Stimulated activated CD4-positive, alpha-beta T cell treated with anti-CD3 and anti-CD28 coated beads, Interleukin-1b, Interleukin-23, amount 100 ng/mL, for 48 hours (primary cell): ENCODE data around the gene GUCY1B1.
"Not testable (repeated sequence)": the region's sequence is repeated elsewhere in the genome, so short reads cannot be mapped to it uniquely, and the experiment has no call there.

ENCODE experiments used
- DNase-seq: peaks from one replicate; pipeline ENCODE4 v3.0.0-alpha.2; 2020

The GUCY1B1 gene

DNA sequence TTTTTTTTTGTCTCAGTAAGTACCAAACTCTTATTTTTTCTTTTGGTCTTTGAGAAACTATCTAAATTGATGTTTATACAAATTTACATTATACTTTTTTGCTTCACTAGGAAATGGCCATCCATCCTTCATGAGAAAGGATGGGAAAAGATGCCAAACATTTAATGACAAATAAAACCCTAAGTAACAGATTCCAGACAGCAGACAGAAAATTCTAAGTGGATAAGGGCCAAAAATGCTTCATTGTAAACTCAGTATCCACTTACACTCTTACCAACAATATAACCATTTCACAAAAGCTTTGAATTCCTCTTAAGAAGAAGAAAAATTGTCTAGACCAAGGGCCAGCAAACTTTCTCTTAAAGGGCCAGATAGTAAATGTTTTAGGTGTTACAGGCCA is 3.5 kb downstream of the GUCY1B1 start:
- no peak for DNase-seq

DNA sequence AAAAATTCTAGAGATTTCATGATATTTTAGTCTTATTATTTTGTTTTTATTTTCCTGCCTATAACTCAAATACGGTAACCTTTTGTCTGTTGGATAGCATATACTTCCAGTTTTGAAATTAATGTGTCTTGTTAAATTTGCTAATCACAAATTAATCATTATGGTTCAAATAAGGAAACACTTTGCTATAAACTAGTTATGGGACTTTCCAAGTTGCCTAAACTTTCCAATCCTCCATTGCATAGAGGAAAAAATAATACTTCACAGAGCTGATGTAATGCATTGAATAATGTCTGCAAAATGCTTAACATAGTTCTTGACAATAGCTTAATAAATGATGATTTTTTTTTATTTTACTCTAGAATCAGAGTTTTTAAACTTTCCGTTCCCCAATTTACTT is 4.7 kb downstream of the GUCY1B1 start:
- DNase-seq, result no peak

DNA sequence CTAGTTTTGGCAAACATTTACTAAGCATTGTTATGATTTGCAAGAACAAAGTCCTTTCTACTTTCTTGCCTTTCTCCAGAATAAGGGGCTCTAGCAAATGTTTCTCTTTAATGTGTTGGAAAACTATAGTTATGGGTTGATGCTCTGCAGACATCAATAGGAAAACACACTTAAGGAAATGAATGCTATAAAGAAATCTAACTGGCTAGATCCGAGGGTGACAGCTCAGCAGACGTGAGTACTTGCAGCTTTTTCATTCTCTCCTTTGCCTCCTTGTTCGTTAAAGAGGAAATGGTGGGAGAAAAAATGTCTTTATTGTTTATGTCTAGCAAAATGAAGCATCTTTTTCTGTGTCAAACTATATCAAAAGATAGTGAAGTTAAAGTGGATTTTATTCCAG is 6.3 kb downstream of the GUCY1B1 start:
- no peak for DNase-seq

DNA sequence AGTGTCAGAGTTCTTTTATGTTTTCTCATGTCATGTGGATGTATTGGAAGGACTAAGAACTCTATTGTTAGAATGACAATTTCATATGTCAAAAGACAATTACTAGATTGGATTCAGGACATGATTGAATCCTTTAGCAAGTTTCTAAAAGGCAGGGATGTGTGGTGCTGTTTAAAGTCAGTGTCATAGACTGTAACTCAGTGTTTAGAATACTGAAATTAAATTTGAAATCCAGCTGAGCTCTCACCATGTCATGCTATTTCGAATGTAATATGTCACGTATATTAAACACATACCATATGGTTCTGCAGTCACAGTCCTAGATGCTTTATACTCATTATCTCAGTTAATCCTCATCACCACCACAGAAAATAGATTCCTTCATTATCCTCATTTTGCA is 7.8 kb downstream of the GUCY1B1 start:
- no peak for DNase-seq

DNA sequence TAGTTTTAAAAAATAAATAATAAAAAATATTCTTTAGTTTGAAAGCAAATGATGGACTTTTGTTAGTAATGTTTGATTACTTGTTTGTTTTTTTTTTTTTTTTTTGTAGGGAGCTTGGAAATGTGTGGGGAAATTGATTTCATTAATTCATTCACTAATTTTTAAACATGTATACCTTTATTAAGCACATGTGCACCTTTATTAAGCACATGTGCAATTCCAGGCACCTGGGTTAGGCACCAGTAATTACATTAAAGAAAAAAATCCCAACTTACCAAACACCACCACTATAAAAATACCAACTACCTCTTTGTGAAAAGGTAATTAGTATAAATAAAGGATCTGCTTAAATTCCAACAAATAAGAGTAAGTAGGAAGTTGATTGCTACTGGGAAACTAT is 9.5 kb downstream of the GUCY1B1 start:
- DNase-seq, result no peak

DNA sequence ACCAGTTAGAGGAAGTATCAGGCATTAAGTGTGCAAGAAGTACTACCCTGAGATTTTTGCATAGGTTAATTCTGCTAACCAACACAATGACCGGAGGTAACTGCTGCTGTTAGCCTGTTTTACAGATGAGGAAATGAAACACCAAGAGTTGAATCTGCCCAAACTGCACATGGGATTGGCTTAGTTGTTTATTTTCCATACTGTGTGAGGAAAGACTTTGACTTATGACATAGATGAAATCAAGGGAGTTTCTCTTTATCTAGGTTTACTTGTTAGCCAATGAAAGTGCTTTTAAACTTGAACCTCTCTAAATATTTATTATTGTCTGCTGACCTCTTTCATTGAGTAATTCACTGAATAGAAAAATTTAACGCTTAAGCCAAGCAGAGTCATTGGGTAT is 10.3 kb downstream of the GUCY1B1 start:
- DNase-seq, result no peak

DNA sequence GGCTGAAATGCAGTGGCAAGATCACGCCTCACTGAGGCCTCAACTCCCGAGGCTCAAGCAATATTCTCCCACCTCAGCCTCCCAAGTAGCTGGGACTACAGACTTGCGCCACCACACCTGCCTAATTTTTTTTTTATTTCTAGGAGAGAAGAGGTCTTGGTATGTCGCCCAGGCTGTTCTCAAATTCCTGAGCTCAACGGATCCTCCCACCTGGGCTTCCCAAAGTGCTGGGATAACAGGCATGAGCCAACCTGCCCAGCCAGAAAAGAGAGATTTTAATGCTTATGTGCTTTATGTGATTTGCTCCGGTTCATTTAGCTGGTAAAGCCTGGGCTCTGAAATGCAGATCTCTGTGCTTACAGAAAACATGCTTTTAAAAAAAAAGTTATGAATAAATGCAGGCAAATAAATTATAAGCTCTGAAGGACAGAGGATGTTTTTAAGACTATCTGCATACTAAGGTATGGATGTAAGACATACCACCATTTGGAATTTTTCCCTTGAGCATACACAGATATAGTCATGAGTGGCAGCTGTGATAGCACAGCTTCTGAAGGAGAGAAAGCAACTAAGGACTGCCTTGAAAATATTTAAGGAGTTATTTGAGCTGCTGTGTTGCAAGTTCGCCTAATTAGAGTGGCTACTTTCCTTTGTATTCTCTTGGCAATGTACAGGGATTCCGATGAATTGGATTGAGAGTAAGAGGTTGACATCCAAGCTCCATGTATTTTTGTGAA is 13.8 kb downstream of the GUCY1B1 start:
- DNase-seq, result no peak

DNA sequence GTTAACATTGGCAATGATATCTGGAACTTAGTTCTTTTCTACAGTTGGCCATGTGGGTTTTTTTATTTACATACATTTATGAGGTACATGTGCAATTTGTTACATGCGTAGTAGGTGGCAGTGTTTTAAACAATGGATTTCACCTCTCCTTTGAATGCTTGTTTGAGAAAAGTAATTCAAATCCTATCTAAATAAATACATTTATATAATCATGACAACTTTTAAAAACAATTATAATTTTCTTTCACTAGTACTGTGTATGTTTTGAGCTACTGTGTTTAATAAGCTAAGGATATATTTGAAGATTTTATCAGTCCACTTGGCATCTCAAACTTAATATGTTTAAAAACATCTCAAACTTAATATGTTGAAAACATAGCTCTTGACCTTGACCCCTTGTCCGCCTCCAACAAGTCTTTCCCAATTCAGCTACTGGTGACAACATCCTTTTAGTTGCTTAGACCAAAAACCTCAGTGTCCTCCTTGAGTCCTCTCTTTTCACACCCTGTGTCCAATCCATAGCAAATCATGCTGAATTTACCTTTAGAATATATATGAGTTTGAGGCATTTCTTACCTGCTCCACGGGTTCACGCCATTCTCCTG is 14.5 kb downstream of the GUCY1B1 start:
- DNase-seq, result no peak

DNA sequence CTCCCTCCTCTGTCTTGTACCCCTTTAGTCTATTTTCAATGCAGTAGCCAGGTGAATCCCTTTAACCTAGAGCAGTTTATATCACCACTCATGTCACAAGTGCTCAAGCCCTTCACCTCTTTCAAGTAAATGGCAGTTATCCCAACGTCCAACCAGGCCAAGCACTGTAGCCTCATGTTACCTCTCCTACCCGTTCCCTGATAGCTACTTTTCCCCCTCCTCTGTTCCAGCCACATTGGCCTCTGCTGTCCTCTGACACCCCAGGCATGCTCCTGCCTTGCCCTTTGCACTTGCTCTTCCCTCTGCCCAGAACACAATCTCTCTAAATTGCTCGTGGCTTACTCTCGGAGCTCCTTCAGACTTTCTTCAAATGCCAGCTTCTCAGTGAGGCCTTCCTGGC is 15.2 kb downstream of the GUCY1B1 start:
- no peak for DNase-seq

DNA sequence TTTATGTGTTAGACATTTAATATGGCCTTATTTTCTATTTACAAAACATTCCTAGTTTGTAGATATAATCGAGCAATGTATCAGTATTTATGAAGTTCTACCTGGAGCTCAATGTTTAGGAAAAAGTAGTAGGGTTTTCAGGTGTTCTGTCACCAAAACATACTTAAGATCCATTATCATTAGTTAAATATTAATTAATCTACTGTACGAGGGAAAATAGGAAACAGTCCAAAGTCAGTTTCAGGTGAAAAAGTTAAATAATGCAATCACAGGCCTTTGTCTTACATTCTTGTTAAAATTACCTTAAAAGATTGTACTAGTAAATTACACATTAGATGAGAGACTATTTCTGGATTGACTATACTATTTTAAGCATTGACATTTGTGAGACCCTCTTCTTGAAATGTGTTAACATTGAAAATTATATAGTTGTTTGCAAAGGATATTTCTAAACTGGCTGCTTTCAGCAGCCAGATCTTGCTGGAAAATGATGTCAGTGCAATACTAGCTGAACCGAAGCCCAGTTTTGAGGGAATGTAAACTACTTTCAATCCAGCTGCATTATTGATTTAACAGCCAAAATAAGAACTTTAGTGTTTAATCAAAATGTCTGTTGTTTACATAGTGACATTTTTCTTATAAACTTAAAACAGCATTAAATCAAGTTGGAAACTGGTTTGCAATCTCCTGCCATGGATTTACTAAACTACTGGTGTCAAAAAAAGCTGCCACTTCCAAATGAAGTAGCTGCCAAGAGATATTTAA is 19.3 kb downstream of the GUCY1B1 start:
- DNase-seq, result no peak

DNA sequence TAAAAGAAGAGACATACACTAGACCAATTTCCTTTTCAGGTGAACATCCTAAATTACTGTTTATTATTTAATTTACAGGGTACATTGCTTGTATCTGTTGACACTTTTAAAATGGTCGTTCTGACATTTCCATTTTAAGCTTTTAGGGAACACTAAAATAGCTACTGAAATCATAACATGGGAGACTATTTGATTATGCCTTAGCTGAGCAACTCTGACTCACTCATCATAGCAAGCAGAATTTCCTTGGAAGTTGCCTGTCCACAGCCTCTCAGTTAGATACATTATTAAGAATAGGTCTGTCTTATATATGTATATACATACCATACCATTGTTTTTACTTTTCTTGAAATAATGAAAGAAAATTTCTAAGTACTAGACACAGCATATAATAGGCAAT is 22.0 kb downstream of the GUCY1B1 start:
- no peak for DNase-seq

DNA sequence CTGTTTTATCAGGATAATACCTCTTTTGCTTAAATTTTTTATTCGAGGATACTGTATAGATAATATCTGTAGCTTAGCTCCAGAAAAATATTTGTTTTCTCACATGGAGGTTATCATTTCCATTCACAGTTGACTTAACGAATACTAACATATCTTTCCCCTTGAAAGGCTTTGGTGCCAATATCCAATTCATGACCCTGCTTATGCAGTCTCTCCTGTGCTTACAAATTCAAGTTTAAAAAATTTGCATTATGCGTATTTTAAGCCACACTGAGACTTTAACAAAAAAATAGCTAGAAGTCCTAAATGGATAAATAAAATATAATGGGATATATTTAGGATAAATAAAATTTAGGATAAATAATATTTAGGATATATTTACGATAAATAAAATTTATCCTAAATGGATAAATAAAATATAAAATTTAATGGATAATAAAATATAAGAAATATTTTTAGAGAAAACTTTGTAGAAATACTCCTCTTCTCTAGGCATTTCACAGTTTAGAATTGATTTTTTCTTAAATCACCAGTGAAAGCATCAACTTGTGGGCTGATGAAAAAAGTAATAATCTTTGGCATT is 22.5 kb downstream of the GUCY1B1 start:
- DNase-seq, result no peak

DNA sequence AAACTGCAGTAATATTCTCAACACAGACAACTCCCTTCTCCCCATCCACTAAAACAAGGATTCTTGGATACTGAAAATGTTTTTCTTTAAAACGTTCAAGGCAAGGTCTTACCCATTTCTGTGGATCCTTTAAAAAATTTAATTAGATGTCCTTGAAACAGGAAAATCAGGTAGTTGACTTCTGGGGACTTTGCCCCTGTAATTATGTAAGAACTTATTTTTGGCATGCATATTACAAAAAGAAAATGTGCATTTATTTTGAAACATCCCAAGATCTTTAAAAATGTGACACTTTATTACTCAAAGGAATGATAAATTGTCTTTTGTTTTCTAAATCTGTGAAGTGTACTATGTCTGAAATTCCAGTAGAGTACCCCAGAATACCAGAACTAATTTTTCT is 25.8 kb downstream of the GUCY1B1 start:
- DNase-seq, result no peak

DNA sequence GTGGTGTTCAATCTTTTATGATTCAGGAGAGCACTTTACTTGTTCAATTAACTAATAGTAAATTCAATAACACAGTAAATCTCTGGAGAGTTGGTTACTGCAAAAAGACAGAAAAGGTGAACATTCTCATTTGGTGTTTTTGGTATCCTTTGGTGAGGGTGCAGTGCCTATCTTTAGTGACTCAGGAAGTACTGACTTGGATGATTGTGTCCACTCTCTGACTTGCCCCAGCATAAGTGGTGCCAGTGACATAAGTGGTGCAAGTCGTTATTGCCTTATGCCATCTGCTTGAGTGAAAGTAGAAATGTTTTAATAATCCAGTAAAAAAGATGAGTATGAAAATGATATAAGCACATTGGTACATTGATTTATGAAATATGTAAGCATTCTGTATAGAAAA is 27.0 kb downstream of the GUCY1B1 start:
- no peak for DNase-seq

DNA sequence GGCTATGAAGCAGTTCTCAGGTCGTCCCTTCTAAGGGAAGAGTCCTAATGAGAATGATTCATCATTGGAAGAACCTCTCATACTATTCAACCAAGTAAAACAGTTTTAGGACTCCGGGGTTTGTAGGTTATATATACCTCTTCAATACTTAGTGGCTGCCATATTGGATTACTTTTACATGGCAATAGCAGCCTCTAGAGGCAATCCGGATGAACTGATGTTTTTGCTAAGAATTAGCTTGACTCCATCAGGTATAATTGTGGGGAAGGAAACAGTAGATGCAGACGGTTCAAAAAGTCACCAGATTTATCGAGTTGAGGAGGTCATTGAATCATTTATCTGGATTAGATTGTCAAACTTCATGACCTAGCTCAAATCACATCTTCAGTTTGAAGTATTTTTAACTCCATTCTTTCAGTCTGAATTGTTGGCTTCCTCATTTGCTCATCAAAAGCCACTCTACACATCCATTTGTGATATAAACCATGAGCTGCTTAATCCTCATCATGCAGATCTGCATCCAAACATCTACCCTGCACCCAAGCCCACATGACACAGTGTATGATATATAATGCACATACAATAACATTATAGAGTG is 28.4 kb downstream of the GUCY1B1 start:
- DNase-seq, result no peak

DNA sequence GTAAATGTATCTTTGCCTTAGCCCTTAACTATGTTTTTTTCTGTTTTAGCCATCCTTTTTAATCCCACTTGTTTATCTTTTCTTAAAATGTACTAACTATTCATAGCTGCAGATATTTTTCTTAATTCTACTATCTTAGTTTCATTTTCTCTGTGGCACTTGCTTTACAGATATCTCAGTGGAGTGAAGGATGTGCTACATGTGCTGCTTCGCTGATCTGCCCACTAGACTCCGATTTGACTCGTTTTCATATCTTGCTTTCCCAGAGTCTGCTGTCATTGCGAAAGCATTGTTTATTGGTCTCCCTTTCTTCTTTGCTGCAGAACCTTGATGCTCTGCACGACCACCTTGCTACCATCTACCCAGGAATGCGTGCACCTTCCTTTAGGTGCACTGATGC is 30.6 kb downstream of the GUCY1B1 start:
- DNase-seq, result no peak

DNA sequence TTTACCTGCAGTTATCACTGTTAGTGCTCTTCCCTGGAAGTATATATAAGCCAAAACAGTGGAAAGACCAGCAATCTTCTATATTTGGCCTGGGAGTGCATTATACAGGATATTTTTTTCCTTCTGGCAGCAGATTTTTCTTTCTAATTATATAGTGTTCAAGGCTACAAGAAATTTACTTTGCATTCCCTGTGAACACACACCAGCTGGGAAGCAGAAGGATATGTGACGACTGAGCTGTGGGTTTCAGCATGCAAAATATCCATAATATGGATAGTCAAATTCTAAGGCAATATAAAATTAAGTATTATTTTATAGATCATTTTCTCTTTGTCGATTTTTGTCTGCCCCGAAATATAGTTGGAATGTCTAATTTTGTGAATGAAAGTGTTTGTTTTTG is 31.2 kb downstream of the GUCY1B1 start:
- DNase-seq, result no peak

DNA sequence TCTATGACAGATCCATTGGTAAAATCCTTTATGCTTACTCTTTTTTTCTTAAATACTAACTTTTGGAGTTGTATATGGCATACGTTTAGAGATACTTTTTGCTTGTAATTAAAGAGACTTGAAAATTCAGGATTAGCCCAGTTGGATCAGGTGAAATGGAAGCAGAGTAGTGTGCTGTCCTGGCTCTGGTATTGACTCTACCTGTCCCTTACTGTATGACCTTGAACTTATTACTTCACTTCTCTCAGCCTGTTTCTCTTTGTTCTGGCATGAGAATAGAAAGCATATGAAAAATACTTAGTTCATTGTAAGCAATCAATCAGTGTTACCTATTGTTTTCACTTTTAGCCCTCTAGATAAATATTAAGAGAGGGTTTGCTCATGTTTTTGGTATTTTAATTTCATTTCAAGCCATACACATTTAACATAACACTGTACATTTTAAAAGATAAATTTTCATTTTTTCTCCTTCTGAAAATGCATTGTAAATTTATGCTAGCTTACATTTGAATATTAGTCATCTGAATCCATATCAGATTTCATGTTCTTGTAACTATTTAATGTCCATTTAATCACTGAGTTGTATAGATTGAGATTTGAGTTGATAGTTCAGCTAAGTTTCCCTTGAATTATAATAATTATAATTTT is 35.9 kb downstream of the GUCY1B1 start:
- DNase-seq, result no peak

DNA sequence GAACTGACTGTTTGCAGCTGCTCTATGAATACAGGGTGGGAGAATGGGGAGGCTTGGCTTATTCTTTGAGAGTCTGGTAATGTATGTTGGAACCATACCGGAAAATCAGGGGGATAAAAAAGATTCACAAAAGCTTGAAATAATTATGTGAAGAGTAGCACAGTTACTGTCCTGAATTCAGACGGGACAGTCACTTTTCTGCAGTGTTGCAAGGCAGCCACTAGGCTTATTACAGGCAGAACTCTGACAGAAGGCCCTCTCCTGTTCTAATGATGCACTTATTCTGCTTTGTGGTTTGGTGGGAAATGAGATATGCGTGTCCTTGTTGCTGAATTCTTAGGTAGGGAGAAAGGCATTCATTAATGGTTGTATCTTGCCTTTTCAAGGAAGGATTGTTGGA is 37.2 kb downstream of the GUCY1B1 start:
- DNase-seq, result no peak

DNA sequence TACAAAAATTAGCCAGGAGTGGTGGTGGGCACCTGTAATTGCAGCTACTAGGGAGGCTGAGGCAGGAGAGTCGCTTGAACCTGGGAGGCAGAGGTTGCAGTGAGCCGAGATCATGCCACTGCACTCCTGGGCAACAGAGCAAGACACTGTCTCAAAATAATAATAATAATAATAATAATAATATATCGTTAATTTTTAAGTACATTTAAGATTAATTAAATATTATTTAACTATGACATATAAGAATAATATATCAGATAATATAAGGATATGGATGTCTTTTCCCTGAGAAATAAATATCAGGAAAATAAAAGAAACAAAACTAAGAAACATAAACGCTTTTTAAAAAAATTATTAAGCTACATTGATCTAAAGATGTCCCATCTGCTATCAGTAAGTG is 38.8 kb downstream of the GUCY1B1 start:
- DNase-seq, result not testable (repeated sequence)

DNA sequence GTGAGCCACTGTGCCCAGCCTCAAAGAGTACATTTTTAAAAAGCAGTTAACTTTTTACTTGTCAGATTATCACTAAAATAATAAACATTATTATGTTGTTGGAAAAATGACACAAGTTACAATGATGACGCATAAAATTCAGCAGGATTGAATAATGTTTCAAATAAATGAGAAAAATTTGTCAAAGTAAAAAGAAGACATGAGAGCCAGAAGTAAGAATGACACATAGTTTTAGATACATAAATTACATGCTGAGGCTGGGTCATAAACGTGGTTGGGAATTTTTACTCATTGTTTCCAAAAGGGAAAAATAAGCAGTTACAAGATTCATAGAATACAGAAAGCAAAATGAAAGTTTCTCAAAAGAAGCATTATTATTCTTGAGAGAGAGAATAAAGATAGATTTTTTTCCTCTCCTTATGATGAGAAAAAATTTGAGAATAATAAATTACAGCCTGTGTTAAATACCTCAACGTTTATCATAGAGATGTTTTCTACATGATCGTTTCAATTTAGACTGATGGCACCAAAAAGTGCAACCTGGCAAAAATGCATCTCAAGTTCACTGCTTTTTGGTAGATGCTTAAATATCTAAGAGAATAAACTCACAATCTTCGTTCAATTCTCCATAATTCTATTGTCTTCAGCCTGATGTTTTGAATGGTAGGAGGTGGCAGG is 40.4 kb downstream of the GUCY1B1 start:
- no peak for DNase-seq

DNA sequence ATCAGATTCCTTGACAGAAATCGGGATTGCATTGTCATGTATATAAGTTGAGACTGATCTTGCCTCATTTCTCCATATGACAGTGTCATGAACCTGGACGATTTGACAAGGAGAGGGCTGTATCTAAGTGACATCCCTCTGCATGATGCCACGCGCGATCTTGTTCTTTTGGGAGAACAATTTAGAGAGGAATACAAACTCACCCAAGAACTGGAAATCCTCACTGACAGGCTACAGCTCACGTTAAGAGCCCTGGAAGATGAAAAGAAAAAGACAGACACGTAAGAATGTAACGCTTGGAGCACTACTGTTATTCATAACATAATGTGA is 40.9 kb downstream of the GUCY1B1 start:
- no peak for DNase-seq
